Nephron (organoid): ENCODE results near the gene OR1I1.

Source experiments
- H3K27ac Mint-ChIP-seq, 3 experiments: 2 replicates each; pipeline ENCODE4 v1.8.0; 2020; ENCODE audit warnings: mixed read lengths in 3 of 3, mild to moderate bottlenecking in 2 of 3, moderate library complexity in 1 of 3
- H3K27me3 Mint-ChIP-seq: 2 replicates; pipeline ENCODE4 v1.8.0; 2021; ENCODE audit warnings: low read depth, mild to moderate bottlenecking, moderate library complexity, mixed read lengths
- H3K36me3 Mint-ChIP-seq: 2 replicates; pipeline ENCODE4 v1.8.0; 2020; ENCODE audit warnings: low read depth, mixed read lengths
- H3K4me1 Mint-ChIP-seq: 2 replicates; pipeline ENCODE4 v1.8.0; 2020; ENCODE audit warnings: mixed read lengths
- H3K4me3 Mint-ChIP-seq, 3 experiments: 2 replicates each; pipeline ENCODE4 v1.8.0; 2020; ENCODE audit warnings: mild to moderate bottlenecking in 3 of 3, mixed read lengths in 3 of 3, moderate library complexity in 2 of 3
- H3K9me3 Mint-ChIP-seq: 2 replicates; pipeline ENCODE4 v1.8.0; 2020; ENCODE audit warnings: mixed read lengths
- CTCF ChIP-seq, 3 experiments: fragments of 200-600 bp; sonication (generic); IDR thresholded peaks; one replicate each; pipeline ENCODE4 v1.5.0; 2021; ENCODE audit warnings: antibody characterized with exemption in 3 of 3; ENCODE audit not compliant: unreplicated experiment in 3 of 3

Gene OR1I1

GRCh38 chr19:15108845-15109767 is 27.1 kb downstream of the OR1I1 start:
- Mint-ChIP-seq H3K27me3 (no peaks in the 10 kb centered on the region), H3K9me3 (peaks cover 12% of the 10 kb centered on the region), H3K4me3 (peak overlapping the region; percentile 84 to 91 (median 87)), H3K36me3 (peaks cover 31% of the 10 kb centered on the region), H3K4me1 (peaks cover 10% of the 10 kb centered on the region), H3K27ac (peak overlapping the region; percentile 73 to 85 (median 79))
- no peak for TF ChIP-seq CTCF (IDR thresholded peaks at IDR 0.05; ENCODE audit: unreplicated experiment in 3 of 3)

GRCh38 chr19:15109768-15110417 is 27.9 kb downstream of the OR1I1 start:
- Mint-ChIP-seq H3K27ac (no peak overlapping the region), H3K36me3 (peaks cover 34% of the 10 kb centered on the region), H3K9me3 (peaks cover 4% of the 10 kb centered on the region)

GRCh38 chr19:15110418-15110815 is 28.4 kb downstream of the OR1I1 start:
- H3K9me3 Mint-ChIP-seq: no peaks in the 10 kb centered on the region
- no peak overlapping the region for H3K27ac Mint-ChIP-seq
- no peak for TF ChIP-seq CTCF (IDR thresholded peaks at IDR 0.05; ENCODE audit: unreplicated experiment in 3 of 3)
- no peaks in the 10 kb centered on the region for H3K27me3 Mint-ChIP-seq
- H3K36me3 Mint-ChIP-seq: peaks cover 40% of the 10 kb centered on the region
- H3K4me1 Mint-ChIP-seq: peaks cover 10% of the 10 kb centered on the region
- peak overlapping the region in 1 of 3 experiments; percentile 55 for H3K4me3 Mint-ChIP-seq

More at GRCh38 chr19:15109768-15110417, 27.9 kb downstream of the OR1I1 start:
- no peaks in the 10 kb centered on the region for H3K27me3 Mint-ChIP-seq
- no peak for TF ChIP-seq CTCF (IDR thresholded peaks at IDR 0.05; ENCODE audit: unreplicated experiment in 3 of 3)
- peaks cover 10% of the 10 kb centered on the region for H3K4me1 Mint-ChIP-seq
- no peak overlapping the region for H3K4me3 Mint-ChIP-seq

GRCh38 chr19:15111758-15112157 is 29.7 kb downstream of the OR1I1 start:
- no peak for TF ChIP-seq CTCF (IDR thresholded peaks at IDR 0.05; ENCODE audit: unreplicated experiment in 3 of 3)
- H3K27me3 Mint-ChIP-seq: no peaks in the 10 kb centered on the region

GRCh38 chr19:15112385-15112784 is 30.4 kb downstream of the OR1I1 start:
- TF ChIP-seq CTCF (IDR thresholded peaks at IDR 0.05; ENCODE audit: unreplicated experiment in 3 of 3): no peak
- H3K36me3 Mint-ChIP-seq: peaks cover 50% of the 10 kb centered on the region
- peaks cover 5% of the 10 kb centered on the region for H3K4me1 Mint-ChIP-seq
- no peak overlapping the region for H3K27ac Mint-ChIP-seq
- H3K27me3 Mint-ChIP-seq: no peaks in the 10 kb centered on the region
- H3K4me3 Mint-ChIP-seq: no peak overlapping the region
- no peaks in the 10 kb centered on the region for H3K9me3 Mint-ChIP-seq

More at GRCh38 chr19:15111758-15112157, 29.7 kb downstream of the OR1I1 start:
- Mint-ChIP-seq H3K9me3 (no peaks in the 10 kb centered on the region), H3K27ac (no peak overlapping the region), H3K4me3 (peak overlapping the region in 1 of 3 experiments; percentile 61), H3K36me3 (peaks cover 44% of the 10 kb centered on the region), H3K4me1 (peaks cover 5% of the 10 kb centered on the region)
